ENCODE measurements around the gene KRTAP5-8.

GRCh38 chr11:71577469-71578004, 39.7 kb downstream of the KRTAP5-8 start:
- TF ChIP-seq CTCF (IDR thresholded peaks at IDR 0.05; ENCODE audit: borderline replicate concordance, extremely low read depth, low read length, poor library complexity, severe bottlenecking), result no peak
- TF ChIP-seq EZH2 (IDR thresholded peaks at IDR 0.05; ENCODE audit: borderline replicate concordance, low read depth, low read length, severe bottlenecking), result no peak
